Measurements from ENCODE around the gene CHAMP1.

GRCh38 chr13:114309086-114309485 lies 5.2 kb upstream of the CHAMP1 start:
- no peak for TF ChIP-seq EZH2 (IDR thresholded peaks at IDR 0.05; ENCODE audit: insufficient read depth, poor library complexity, severe bottlenecking)
- TF ChIP-seq EZH2phosphoT487 (IDR thresholded peaks at IDR 0.05; ENCODE audit: insufficient read depth, low read depth) = no peak
